ENCODE data around the gene SARDH.
"Not testable (repeated sequence)": the region's sequence is repeated elsewhere in the genome, so short reads cannot be mapped to it uniquely, and the experiment has no call there.

Gene SARDH

GRCh38 chr9:133767008-133767407 lies 28.9 kb upstream of the SARDH start:
- Histone ChIP-seq H3K9me2 (replicated peaks; ENCODE audit: control insufficient read depth, low read length) (no peaks in the 10 kb centered on the region), H3K4me2 (ENCODE audit: low read length) (no peak overlapping the region), H3F3A (ENCODE audit: control insufficient read depth, insufficient read depth) (no peaks in the 10 kb centered on the region), H3K79me2 (ENCODE audit: control insufficient read depth, low read length) (no peaks in the 10 kb centered on the region), H3K27ac (ENCODE audit: low read depth, low read length) (no peak overlapping the region), H3K9me3 (ENCODE audit: control insufficient read depth, insufficient read depth, low read length) (peaks cover 17% of the 10 kb centered on the region; the same call in 1 of the 2 replicates), H4K20me1 (ENCODE audit: control insufficient read depth, insufficient read depth, low read depth, low read length) (no peaks in the 10 kb centered on the region), H3K27me3 (ENCODE audit: control insufficient read depth, low read length) (no peaks in the 10 kb centered on the region), H3K4me1 (ENCODE audit: control insufficient read depth, low read length) (no peaks in the 10 kb centered on the region), H3K4me3 (ENCODE audit: low read length) (no peak overlapping the region), H3K36me3 (ENCODE audit: control insufficient read depth, low read length) (peaks cover 34% of the 10 kb centered on the region)
- TF ChIP-seq EZH2phosphoT487 (IDR thresholded peaks at IDR 0.05; ENCODE audit: borderline replicate concordance, low read length) (no peak), CTCF (IDR thresholded peaks at IDR 0.05; ENCODE audit: low read depth, low read length, poor library complexity, severe bottlenecking) (no peak)

- H3K9me2 ChIP-seq (replicated peaks; ENCODE audit: control insufficient read depth, low read length); H3K79me2 ChIP-seq (ENCODE audit: control insufficient read depth, low read length); H4K20me1 ChIP-seq (ENCODE audit: control insufficient read depth, insufficient read depth, low read depth, low read length); H3K4me3 ChIP-seq (ENCODE audit: low read length); H3K27me3 ChIP-seq (ENCODE audit: control insufficient read depth, low read length); H3K27ac ChIP-seq (ENCODE audit: low read depth, low read length); H3K4me2 ChIP-seq (ENCODE audit: low read length); H3F3A ChIP-seq (ENCODE audit: control insufficient read depth, insufficient read depth); H3K4me1 ChIP-seq (ENCODE audit: control insufficient read depth, low read length): not testable (repeated sequence)
- H3K36me3 ChIP-seq (ENCODE audit: control insufficient read depth, low read length): peaks cover 34% of the 10 kb centered on the region
- H3K9me3 ChIP-seq (ENCODE audit: control insufficient read depth, insufficient read depth, low read length): peaks cover 17% of the 10 kb centered on the region; the same call in 1 of the 2 replicates
Observed at GRCh38 chr9:133766234-133766633, 28.1 kb upstream of the SARDH start.

- Histone ChIP-seq H3K9me2 (replicated peaks; ENCODE audit: control insufficient read depth, low read length) (no peaks in the 10 kb centered on the region), H3K4me3 (ENCODE audit: low read length) (no peak overlapping the region), H4K20me1 (ENCODE audit: control insufficient read depth, insufficient read depth, low read depth, low read length) (no peaks in the 10 kb centered on the region), H3F3A (ENCODE audit: control insufficient read depth, insufficient read depth) (no peaks in the 10 kb centered on the region), H3K27ac (ENCODE audit: low read depth, low read length) (no peak overlapping the region), H3K9me3 (ENCODE audit: control insufficient read depth, insufficient read depth, low read length) (peaks cover 14% of the 10 kb centered on the region; the same call in 1 of the 2 replicates), H3K79me2 (ENCODE audit: control insufficient read depth, low read length) (no peaks in the 10 kb centered on the region), H3K36me3 (ENCODE audit: control insufficient read depth, low read length) (peaks cover 18% of the 10 kb centered on the region), H3K4me1 (ENCODE audit: control insufficient read depth, low read length) (no peaks in the 10 kb centered on the region), H3K4me2 (ENCODE audit: low read length) (no peak overlapping the region), H3K27me3 (ENCODE audit: control insufficient read depth, low read length) (no peaks in the 10 kb centered on the region)
- TF ChIP-seq CTCF (IDR thresholded peaks at IDR 0.05; ENCODE audit: low read depth, low read length, poor library complexity, severe bottlenecking): no peak
- no peak for TF ChIP-seq EZH2phosphoT487 (IDR thresholded peaks at IDR 0.05; ENCODE audit: borderline replicate concordance, low read length)
Observed at GRCh38 chr9:133763272-133764183, 25.4 kb upstream of the SARDH start.
